Sigmoid colon (tissue), 4 donors: Measurements from ENCODE around the gene CRTC3.

Source experiments
- CTCF ChIP-seq, 4 experiments: fragments of 450-650 bp in 3 of 4; fragments of 200-600 bp in 1 of 4; IDR thresholded peaks; one replicate each; pipeline ENCODE4 v1.5.1; 2016 to 2019; ENCODE audit warnings: antibody characterized with exemption in 4 of 4, mild to moderate bottlenecking in 3 of 4, moderate library complexity in 2 of 4
- POLR2A ChIP-seq, 2 donors: fragments of 450-650 bp; IDR thresholded peaks; one replicate each; pipeline ENCODE4 v1.6.1; 2016; ENCODE audit warnings: antibody characterized with exemption in 2 of 2, mild to moderate bottlenecking in 2 of 2, moderate library complexity in 2 of 2
- POLR2AphosphoS5 ChIP-seq, 4 donors: sonication (generic); formaldehyde crosslinking; IDR thresholded peaks; one replicate each; pipeline ENCODE4 v1.6.1; 2017; ENCODE audit warnings: antibody characterized with exemption in 4 of 4

DNA sequence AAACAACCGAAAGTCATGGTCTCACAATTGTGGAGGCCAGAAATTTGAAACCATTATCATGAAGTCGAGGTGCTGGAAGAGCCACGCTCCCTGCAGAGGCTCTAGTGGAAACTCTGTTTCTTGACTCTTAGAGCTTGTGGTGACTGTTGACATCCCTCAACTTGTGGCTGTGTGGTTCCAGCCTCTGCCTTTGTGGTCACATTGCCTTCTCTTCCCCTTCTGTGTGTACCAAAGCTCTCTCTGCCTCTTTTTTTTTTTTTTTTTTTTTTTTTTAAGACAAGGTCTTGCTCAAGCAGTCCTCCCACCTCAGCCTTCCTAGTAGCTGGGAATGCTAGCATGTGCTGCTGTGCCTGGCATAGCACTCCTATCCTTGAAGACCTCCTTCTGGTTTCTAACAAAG lies 48.7 kb upstream of the CRTC3 start:
- TF ChIP-seq CTCF (IDR thresholded peaks at IDR 0.05) (no peak), POLR2AphosphoS5 (IDR thresholded peaks at IDR 0.05) (no peak), POLR2A (IDR thresholded peaks at IDR 0.05) (no peak)
